T-cell (primary cell): ENCODE measurements around the gene TAS1R1. TPM values are rescaled to one million over a fixed set of nuclear protein-coding genes. Genes with fewer than 3 reads are reported as not detected.
"Not testable (repeated sequence)": the region's sequence is repeated elsewhere in the genome, so short reads cannot be mapped to it uniquely, and the experiment has no call there.

Source experiments
- ATAC-seq, 4 experiments: fragments of 200-7000 bp in 3 of 4; fragments of 150-1000 bp in 1 of 4; cut with Tn5 transposase; replicated peaks in 1 of 4; 1 replicate in 3 of 4; 2 replicates in 1 of 4; pipeline ENCODE4 v1.10.0; 2021; ENCODE audit warnings: moderate library complexity in 3 of 4, mild to moderate bottlenecking in 2 of 4, moderate number of reproducible peaks in 1 of 4
- CTCF ChIA-PET, 2 donors: fragments of 300-600 bp; sonication (Branson Sonifier 250); formaldehyde crosslinking; loops; one replicate each; lab custom pipeline; 2022; ENCODE audit warnings: antibody characterized with exemption in 2 of 2; lab: Charles Lee
- POLR2A ChIA-PET, 2 donors: fragments of 300-600 bp; sonication (Branson Sonifier 250); formaldehyde crosslinking; loops; one replicate each; lab custom pipeline; 2022; ENCODE audit warnings: antibody characterized with exemption in 2 of 2; lab: Charles Lee
- DNase-seq, 35 experiments: peaks; one replicate each; pipeline versions ENCODE4 v3.0.0 to v3.0.0-alpha.2; 2013 to 2023
- H3K27ac ChIP-seq: one replicate; pipeline ENCODE4 v1.5.1; 2013; ENCODE audit warnings: low read length
- H3K27me3 ChIP-seq, 2 experiments: replicated peaks in 1 of 2; 1 replicate in 1 of 2; 2 replicates in 1 of 2; pipeline versions ENCODE4 v1.6.1 to v1.7.0; 2013; ENCODE audit warnings: low read length in 1 of 2, mixed read lengths in 1 of 2; ENCODE audit not compliant: control insufficient read depth in 2 of 2, insufficient read depth in 2 of 2; ENCODE audit errors: extremely low read depth in 1 of 2
- H3K36me3 ChIP-seq, 2 donors: 1 replicate in 1 of 2; 2 replicates in 1 of 2; pipeline versions ENCODE4 v1.6.1 to v1.7.0; 2013; ENCODE audit warnings: low read length in 1 of 2; ENCODE audit not compliant: control insufficient read depth in 2 of 2, insufficient read depth in 1 of 2; ENCODE audit errors: extremely low read depth in 1 of 2
- H3K4me1 ChIP-seq, 2 experiments: 1 replicate in 1 of 2; 2 replicates in 1 of 2; pipeline versions ENCODE4 v1.6.1 to v1.7.0; 2013; ENCODE audit warnings: low read length in 2 of 2, mixed read lengths in 1 of 2; ENCODE audit not compliant: insufficient read depth in 2 of 2, control insufficient read depth in 1 of 2; ENCODE audit errors: extremely low read depth in 1 of 2
- H3K4me3 ChIP-seq, 2 donors: 1 replicate in 1 of 2; 2 replicates in 1 of 2; pipeline versions ENCODE4 v1.5.1 to v1.7.0; 2013; ENCODE audit warnings: mild to moderate bottlenecking in 2 of 2, low read length in 1 of 2, moderate library complexity in 1 of 2; ENCODE audit not compliant: control insufficient read depth in 1 of 2; ENCODE audit errors: extremely low read depth in 1 of 2
- H3K9me3 ChIP-seq: 2 replicates; pipeline ENCODE4 v1.7.0; 2013
- H3K27ac Mint-ChIP-seq, 2 donors: one replicate each; pipeline ENCODE4 v1.8.0; 2020 to 2021; ENCODE audit warnings: mild to moderate bottlenecking in 2 of 2, mixed read lengths in 2 of 2
- H3K27me3 Mint-ChIP-seq, 2 donors: one replicate each; pipeline ENCODE4 v1.8.0; 2021 to 2022; ENCODE audit warnings: mixed read lengths in 2 of 2
- H3K36me3 Mint-ChIP-seq: one replicate; pipeline ENCODE4 v1.8.0; 2021; ENCODE audit warnings: mixed read lengths
- H3K4me1 Mint-ChIP-seq, 3 donors: one replicate each; pipeline ENCODE4 v1.8.0; 2020 to 2022; ENCODE audit warnings: mixed read lengths in 3 of 3, mild to moderate bottlenecking in 1 of 3
- H3K4me3 Mint-ChIP-seq, 3 donors: one replicate each; pipeline ENCODE4 v1.8.0; 2020 to 2022; ENCODE audit warnings: mild to moderate bottlenecking in 3 of 3, mixed read lengths in 3 of 3, moderate library complexity in 3 of 3
- H3K9me3 Mint-ChIP-seq, 3 donors: one replicate each; pipeline ENCODE4 v1.8.0; 2020 to 2022; ENCODE audit warnings: mixed read lengths in 3 of 3
- WGBS: methylation state at CpG from one replicate; pipeline ENCODE4 v1.1.5; 2013; ENCODE audit warnings: missing lambda C conversion rate; ENCODE audit not compliant: insufficient coverage; 5-methylcytosine and 5-hydroxymethylcytosine counted together
- total RNA-seq, 35 experiments: library from RNA in 6 of 35; stranded (reverse) in 6 of 35; fragments of 120-200 nt in 1 of 35; gene quantifications; one replicate each; pipeline versions ENCODE4 v1.2.1 to v1.2.4 and lab custom pipeline; 2013 to 2026

Gene TAS1R1
- total RNA-seq, 5 donors from 2014 or later (not counting 1 experiment from before 2014, with no cell fraction given): not detected

DNA sequence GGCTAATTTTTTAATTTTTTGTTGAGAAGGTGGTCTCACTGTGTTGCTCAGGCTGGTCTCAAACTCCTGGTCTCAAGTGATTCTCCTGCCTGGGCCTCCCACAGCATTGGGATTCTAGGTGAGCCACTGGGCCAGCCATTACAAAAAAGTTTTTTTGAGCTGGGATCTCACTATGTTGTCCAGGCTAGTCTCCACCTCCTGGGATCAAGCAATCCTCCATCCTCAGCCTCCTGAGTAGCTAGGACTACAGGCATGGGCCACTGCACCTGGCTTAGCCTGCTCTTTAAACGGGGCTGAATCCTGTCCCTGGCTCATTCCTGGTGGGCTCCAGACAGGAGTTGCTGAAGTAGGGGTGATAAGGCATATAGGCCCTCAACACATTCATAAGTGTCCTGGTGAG is 2.5 kb downstream of the TAS1R1 start:
- Mint-ChIP-seq H3K27me3 (peaks cover 0 to 2% of the 10 kb centered on the region in 2 donors), H3K36me3 (no peaks in the 10 kb centered on the region), H3K4me1 (peaks cover 5 to 16% (median 14%) of the 10 kb centered on the region in 3 donors), H3K4me3 (no peak overlapping the region), H3K27ac (no peak overlapping the region), H3K9me3 (no peaks in the 10 kb centered on the region)
- Histone ChIP-seq H3K9me3 (no peaks in the 10 kb centered on the region), H3K27me3 (peaks cover 0 to 9% of the 10 kb centered on the region in 2 experiments), H3K4me1 (peaks cover 8 to 22% of the 10 kb centered on the region in 2 experiments), H3K36me3 (no peaks in the 10 kb centered on the region), H3K4me3 (no peak overlapping the region), H3K27ac (no peak overlapping the region)
- no CpG with 5 or more reads among the region's 1 CpG for WGBS
- no peak for DNase-seq
- ATAC-seq: no peak
- ChIA-PET CTCF (interaction anchor here in 1 of 2 donors (0.8 kb wide), 1 partner anchor 67 kb away, joined by 5 read pairs; the partner anchor contains the start of gene THAP3), POLR2A (interaction anchor here in 1 of 2 donors (0.6 kb wide), 1 partner anchor 243 kb away, joined by 3 read pairs; no protein-coding TSS in a partner anchor)

DNA sequence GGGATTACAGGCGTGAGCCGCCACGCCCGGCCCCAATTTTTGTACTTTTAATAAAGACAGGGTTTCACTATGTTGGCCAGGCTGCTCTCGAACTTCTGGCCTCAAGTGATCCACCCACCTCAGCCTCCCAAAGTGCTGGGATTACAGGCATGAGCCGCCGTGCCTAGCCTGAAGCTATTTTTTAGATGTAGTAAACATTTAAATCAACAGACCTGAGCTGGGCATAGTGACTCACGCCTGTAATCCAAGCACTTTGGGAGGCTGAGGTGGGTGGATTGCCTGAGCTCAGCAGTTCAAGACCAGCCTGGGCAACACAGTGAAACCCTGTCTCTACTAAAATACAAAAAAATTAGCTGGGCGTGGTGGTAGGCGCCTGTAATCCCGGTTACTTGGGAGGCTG is 4.1 kb downstream of the TAS1R1 start:
- H3K4me3 ChIP-seq, H3K27ac ChIP-seq, H3K36me3 ChIP-seq, H3K36me3 Mint-ChIP-seq, H3K4me1 ChIP-seq, DNase-seq, CTCF ChIA-PET, H3K27me3 ChIP-seq, H3K27ac Mint-ChIP-seq, ATAC-seq, H3K4me1 Mint-ChIP-seq, H3K4me3 Mint-ChIP-seq, H3K27me3 Mint-ChIP-seq, H3K9me3 Mint-ChIP-seq, H3K9me3 ChIP-seq: not testable (repeated sequence)
- WGBS: no CpG with 5 or more reads among the region's 11 CpGs
- POLR2A ChIA-PET: interaction anchor here in 1 of 2 donors (1.1 kb wide), 1 partner anchor 23 kb away, joined by 7 read pairs; no protein-coding TSS in a partner anchor

DNA sequence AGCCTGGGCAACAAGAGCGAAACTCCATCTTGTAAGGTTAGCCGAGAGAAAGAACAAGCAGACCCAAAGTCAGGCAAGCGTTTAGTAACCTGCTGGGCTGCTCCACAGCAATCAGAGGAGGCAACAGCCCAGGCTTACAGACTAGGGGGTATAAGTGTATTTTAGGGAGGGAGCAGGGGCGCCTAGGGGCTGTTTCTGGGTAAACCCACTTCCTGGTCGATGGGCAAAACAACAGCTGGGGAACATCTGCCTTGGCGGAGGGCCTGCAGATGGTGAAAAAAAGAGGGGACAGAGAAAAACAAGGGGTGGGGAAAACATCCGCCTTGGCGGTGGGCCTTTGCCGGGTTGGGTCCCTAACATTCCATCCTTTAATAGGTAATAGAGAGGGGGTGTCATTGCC is 5.2 kb downstream of the TAS1R1 start:
- H3K4me1 Mint-ChIP-seq: peaks cover 0 to 3% (median 3%) of the 10 kb centered on the region in 3 donors
- no peaks in the 10 kb centered on the region for H3K36me3 Mint-ChIP-seq
- CTCF ChIA-PET: no interaction called here
- WGBS: 58% methylated on average over 4 of the region's 9 CpGs
- no peaks in the 10 kb centered on the region for H3K9me3 Mint-ChIP-seq
- H3K27ac Mint-ChIP-seq: no peak overlapping the region
- DNase-seq (no peak), ATAC-seq (no peak)
- H3K36me3 ChIP-seq: no peaks in the 10 kb centered on the region
- H3K4me1 ChIP-seq: no peaks in the 10 kb centered on the region
- H3K4me3 Mint-ChIP-seq: no peak overlapping the region
- H3K4me3 ChIP-seq: no peak overlapping the region
- H3K27me3 Mint-ChIP-seq: peaks cover 0 to 2% of the 10 kb centered on the region in 2 donors
- H3K9me3 ChIP-seq: no peaks in the 10 kb centered on the region
- no peak overlapping the region for H3K27ac ChIP-seq
- peaks cover 0 to 11% of the 10 kb centered on the region in 2 experiments for H3K27me3 ChIP-seq
- POLR2A ChIA-PET: interaction anchor here in 1 of 2 donors (1.1 kb wide), 1 partner anchor 21 kb away, joined by 7 read pairs; no protein-coding TSS in a partner anchor

DNA sequence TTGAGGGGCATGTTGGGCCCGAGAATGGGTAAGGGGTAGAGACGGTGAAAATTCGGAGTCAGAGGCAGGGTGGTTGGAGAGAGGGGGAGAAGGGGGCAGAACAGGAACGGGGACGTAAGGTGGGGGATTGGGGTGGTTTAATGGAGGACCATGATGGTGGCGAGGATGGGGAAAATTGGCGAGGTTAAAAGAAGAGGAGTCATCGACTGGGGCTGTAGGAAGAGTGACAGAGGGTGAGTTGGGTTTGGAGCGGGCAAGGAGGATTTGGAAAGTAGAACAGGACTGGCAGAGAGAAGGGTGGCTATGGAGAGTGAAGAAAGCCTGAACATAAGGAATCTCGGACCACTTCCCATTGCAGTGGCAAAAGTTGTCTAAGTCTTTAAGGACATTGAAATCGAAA is 13.9 kb downstream of the TAS1R1 start:
- POLR2A ChIA-PET: no interaction called here
- H3K4me1 Mint-ChIP-seq: no peaks in the 10 kb centered on the region
- no peak overlapping the region for H3K27ac ChIP-seq
- H3K4me1 ChIP-seq: no peaks in the 10 kb centered on the region
- peaks cover 0 to 14% of the 10 kb centered on the region in 2 experiments for H3K27me3 ChIP-seq
- H3K36me3 Mint-ChIP-seq: no peaks in the 10 kb centered on the region
- H3K4me3 ChIP-seq: no peak overlapping the region
- H3K9me3 Mint-ChIP-seq: peaks cover 0 to 4% (median 3%) of the 10 kb centered on the region in 3 donors
- H3K27ac Mint-ChIP-seq: no peak overlapping the region
- peaks cover 3 to 8% of the 10 kb centered on the region in 2 donors for H3K27me3 Mint-ChIP-seq
- no peak overlapping the region for H3K4me3 Mint-ChIP-seq
- no peaks in the 10 kb centered on the region for H3K36me3 ChIP-seq
- CTCF ChIA-PET: no interaction called here
- 85% methylated on average over 11 of the region's 11 CpGs for WGBS
- DNase-seq (no peak), ATAC-seq (no peak)
- H3K9me3 ChIP-seq: no peaks in the 10 kb centered on the region

DNA sequence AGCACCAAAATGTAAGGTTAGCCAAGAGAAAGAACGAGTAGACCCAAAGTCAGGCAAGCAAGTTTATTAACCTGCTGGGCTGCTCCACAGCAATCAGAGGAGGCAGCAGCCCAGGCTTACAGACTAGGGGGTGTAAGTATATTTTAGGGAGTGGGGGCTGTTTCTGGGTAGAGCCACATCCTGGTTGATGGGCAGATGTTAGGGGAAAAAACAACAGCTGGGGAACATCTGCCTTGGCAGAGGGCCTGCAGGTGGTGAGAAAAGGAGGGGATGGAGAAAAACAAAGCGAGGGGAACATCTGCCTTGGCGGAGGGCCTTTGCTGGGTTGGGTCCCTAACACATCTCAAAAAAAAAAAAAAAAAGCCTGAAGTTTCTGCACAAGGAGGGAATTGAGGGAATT is 15.0 kb downstream of the TAS1R1 start:
- Histone ChIP-seq H3K4me1 (no peaks in the 10 kb centered on the region), H3K9me3 (no peaks in the 10 kb centered on the region), H3K36me3 (no peaks in the 10 kb centered on the region), H3K27me3 (peaks cover 0 to 18% of the 10 kb centered on the region in 2 experiments), H3K27ac (no peak overlapping the region), H3K4me3 (no peak overlapping the region)
- DNase-seq (no peak), ATAC-seq (no peak)
- Mint-ChIP-seq H3K4me1 (no peaks in the 10 kb centered on the region), H3K36me3 (no peaks in the 10 kb centered on the region), H3K4me3 (no peak overlapping the region), H3K27me3 (peaks cover 3 to 8% of the 10 kb centered on the region in 2 donors), H3K9me3 (peaks cover 0 to 4% (median 3%) of the 10 kb centered on the region in 3 donors), H3K27ac (no peak overlapping the region)
- WGBS: 71% methylated on average over 1 of the region's 3 CpGs
- ChIA-PET CTCF (no interaction called here), POLR2A (no interaction called here)

DNA sequence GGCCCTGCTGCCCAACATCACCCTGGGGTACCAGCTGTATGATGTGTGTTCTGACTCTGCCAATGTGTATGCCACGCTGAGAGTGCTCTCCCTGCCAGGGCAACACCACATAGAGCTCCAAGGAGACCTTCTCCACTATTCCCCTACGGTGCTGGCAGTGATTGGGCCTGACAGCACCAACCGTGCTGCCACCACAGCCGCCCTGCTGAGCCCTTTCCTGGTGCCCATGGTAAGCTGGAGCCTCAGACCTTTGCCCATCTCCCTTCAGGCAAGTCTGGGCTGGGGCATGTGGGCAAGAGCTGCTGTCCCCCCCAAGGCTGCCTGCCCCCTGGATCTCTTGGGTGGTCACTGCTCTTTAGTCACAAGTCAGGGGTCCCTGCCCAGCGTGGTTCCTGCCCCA is 15.9 kb downstream of the TAS1R1 start:
- H3K4me3 Mint-ChIP-seq: no peak overlapping the region
- ChIA-PET CTCF (no interaction called here), POLR2A (interaction anchor here in 1 of 2 donors (0.7 kb wide), 1 partner anchor 109 kb away, joined by 3 read pairs; no protein-coding TSS in a partner anchor)
- peaks cover 0 to 4% (median 3%) of the 10 kb centered on the region in 3 donors for H3K9me3 Mint-ChIP-seq
- WGBS: 73% methylated on average over 5 of the region's 5 CpGs
- no peak overlapping the region for H3K27ac Mint-ChIP-seq
- H3K36me3 Mint-ChIP-seq: no peaks in the 10 kb centered on the region
- ATAC-seq: no peak
- Histone ChIP-seq H3K27ac (no peak overlapping the region), H3K4me3 (no peak overlapping the region), H3K9me3 (no peaks in the 10 kb centered on the region), H3K27me3 (peaks cover 0 to 16% of the 10 kb centered on the region in 2 experiments), H3K4me1 (no peaks in the 10 kb centered on the region), H3K36me3 (no peaks in the 10 kb centered on the region)
- no peaks in the 10 kb centered on the region for H3K4me1 Mint-ChIP-seq
- no peak for DNase-seq
- H3K27me3 Mint-ChIP-seq: peaks cover 3 to 8% of the 10 kb centered on the region in 2 donors
